Measurements from ENCODE around the gene RHOB.
"Not testable (repeated sequence)": the region's sequence is repeated elsewhere in the genome, so short reads cannot be mapped to it uniquely, and the experiment has no call there.

Gene RHOB

GRCh38 chr2:20476950-20477349 lies 30.1 kb downstream of the RHOB start:
- no peak for DNase-seq

- DNase-seq: no peak
Measured at GRCh38 chr2:20478961-20479360, 32.1 kb downstream of the RHOB start.

GRCh38 chr2:20479835-20480234 lies 33.0 kb downstream of the RHOB start:
- no peak for DNase-seq

- no peak for DNase-seq
Measured at GRCh38 chr2:20480913-20481312, 34.0 kb downstream of the RHOB start.

GRCh38 chr2:20481798-20482405 lies 35.0 kb downstream of the RHOB start:
- DNase-seq: no peak

- no peak for DNase-seq
Measured at GRCh38 chr2:20482725-20483124, 35.9 kb downstream of the RHOB start.

GRCh38 chr2:20483194-20483895 lies 36.5 kb downstream of the RHOB start:
- no peak for DNase-seq

GRCh38 chr2:20484034-20484617 lies 37.3 kb downstream of the RHOB start:
- DNase-seq: no peak

- no peak for DNase-seq
Measured at GRCh38 chr2:20484810-20485611, 38.1 kb downstream of the RHOB start.

- no peak for DNase-seq
Measured at GRCh38 chr2:20485612-20486388, 38.9 kb downstream of the RHOB start.

- no peak for DNase-seq
Measured at GRCh38 chr2:20486571-20486970, 39.7 kb downstream of the RHOB start.

- DNase-seq: no peak
Measured at GRCh38 chr2:20487030-20487391, 40.1 kb downstream of the RHOB start.

GRCh38 chr2:20487392-20488174 lies 40.7 kb downstream of the RHOB start:
- DNase-seq: no peak

- no peak for DNase-seq
Measured at GRCh38 chr2:20488201-20488641, 41.3 kb downstream of the RHOB start.

- no peak for DNase-seq
Measured at GRCh38 chr2:20488782-20489181, 41.9 kb downstream of the RHOB start.

- no peak for DNase-seq
Measured at GRCh38 chr2:20490300-20491181, 43.7 kb downstream of the RHOB start.

- DNase-seq: no peak
Measured at GRCh38 chr2:20491739-20492531, 45.1 kb downstream of the RHOB start.

- not testable (repeated sequence) for DNase-seq
Measured at GRCh38 chr2:20493095-20493494, 46.2 kb downstream of the RHOB start.

GRCh38 chr2:20494241-20494640 lies 47.4 kb downstream of the RHOB start:
- no peak for DNase-seq

All from CD4-positive, alpha-beta T cell treated with Interferon gamma for 1 hour (primary cell).